DND-41 (cell line): ENCODE results near the gene MUC22.

Source experiments
- EZH2 ChIP-seq: IDR thresholded peaks from 3 replicates; pipeline ENCODE4 v1.6.1; 2012; ENCODE audit warnings: borderline replicate concordance, low read depth, mild to moderate bottlenecking, moderate library complexity, low read length, inconsistent platforms; ENCODE audit not compliant: severe bottlenecking
- TF ChIP-seq, protein P1 (sequence below): IDR thresholded peaks from 2 replicates; pipeline ENCODE4 v1.5.1; 2012; ENCODE audit warnings: borderline replicate concordance, low read length, moderate library complexity, mild to moderate bottlenecking; ENCODE audit not compliant: poor library complexity, severe bottlenecking; ENCODE audit errors: extremely low read depth

DNA sequence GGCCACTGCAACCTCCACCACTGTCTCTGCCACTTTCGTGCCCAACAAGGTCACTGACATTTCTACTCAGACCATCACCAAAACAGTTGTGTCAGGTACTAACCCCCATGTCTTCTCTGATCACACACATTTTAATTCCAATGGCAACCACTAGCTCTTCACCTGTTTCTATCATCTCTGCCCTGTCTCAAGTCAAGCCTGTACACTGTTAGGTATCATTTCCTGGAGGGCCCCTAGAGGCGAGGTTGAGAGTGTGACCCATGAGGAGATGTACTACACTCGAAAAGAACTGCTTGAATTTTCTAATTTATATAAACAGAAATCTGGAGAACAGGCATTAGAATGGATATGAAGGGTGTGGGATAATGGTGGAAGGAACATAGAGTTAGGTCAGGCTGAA lies 44.1 kb upstream of the MUC22 start:
- TF ChIP-seq, protein P1, sequence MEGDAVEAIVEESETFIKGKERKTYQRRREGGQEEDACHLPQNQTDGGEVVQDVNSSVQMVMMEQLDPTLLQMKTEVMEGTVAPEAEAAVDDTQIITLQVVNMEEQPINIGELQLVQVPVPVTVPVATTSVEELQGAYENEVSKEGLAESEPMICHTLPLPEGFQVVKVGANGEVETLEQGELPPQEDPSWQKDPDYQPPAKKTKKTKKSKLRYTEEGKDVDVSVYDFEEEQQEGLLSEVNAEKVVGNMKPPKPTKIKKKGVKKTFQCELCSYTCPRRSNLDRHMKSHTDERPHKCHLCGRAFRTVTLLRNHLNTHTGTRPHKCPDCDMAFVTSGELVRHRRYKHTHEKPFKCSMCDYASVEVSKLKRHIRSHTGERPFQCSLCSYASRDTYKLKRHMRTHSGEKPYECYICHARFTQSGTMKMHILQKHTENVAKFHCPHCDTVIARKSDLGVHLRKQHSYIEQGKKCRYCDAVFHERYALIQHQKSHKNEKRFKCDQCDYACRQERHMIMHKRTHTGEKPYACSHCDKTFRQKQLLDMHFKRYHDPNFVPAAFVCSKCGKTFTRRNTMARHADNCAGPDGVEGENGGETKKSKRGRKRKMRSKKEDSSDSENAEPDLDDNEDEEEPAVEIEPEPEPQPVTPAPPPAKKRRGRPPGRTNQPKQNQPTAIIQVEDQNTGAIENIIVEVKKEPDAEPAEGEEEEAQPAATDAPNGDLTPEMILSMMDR = no peak
- no peak for TF ChIP-seq EZH2
